Measurements from ENCODE around the gene CYLD.

CYLD gene

DNA sequence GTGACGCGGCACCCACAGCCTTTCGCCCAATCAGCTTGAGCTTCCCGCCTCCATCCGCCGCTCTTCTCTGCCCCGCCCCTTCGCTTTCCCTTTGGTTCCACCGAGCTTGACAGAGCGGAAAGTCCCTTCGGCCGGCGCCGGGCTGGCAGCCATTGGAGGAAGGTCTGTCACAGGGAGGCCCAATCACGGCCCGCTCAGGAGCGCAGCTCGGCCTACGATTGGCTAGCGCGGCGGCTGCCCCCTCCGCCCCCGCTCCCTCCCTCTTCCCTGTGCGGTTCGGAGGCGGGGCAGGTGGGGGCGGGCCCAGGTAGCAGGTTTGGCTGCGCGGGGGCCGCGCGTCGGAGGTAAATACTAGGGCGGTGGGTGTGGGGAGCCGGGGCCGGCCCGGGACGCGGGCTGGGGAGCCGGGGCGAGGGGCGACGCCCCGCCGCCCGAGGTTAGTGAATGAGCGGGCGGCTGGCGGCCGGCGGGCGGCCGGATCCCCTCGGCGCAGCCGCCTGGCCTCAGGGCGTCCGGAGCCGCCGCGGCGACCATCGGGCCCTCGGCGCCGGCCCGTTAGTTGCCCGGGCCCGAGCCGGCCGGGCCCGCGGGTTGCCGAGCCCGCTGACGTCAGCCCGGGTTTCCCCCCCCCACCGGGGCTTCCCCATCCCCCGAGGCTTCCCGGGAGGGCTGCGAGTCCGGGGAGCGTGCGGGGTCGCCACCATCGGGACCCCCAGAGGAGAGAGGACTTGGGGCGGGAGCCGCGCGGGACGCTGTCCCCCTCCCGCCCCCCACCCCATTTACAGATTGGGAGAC is at the start of gene CYLD:
TSS of gene CYLD (plus strand) at position 306 of the 795 bp plus-strand sequence. CDS start 7,613 bp downstream, outside the sequence.
- Histone ChIP-seq H3K27me3 (ENCODE audit: low read depth, low read length) (no peaks in the 10 kb centered on the region), H3K36me3 (ENCODE audit: control insufficient read depth in 1 of 2, insufficient read depth in 2 of 2, low read length in 2 of 2) (no peaks in the 10 kb centered on the region), H3K27ac (ENCODE audit: low read length) (peak within 1 kb of the TSS; percentile 79), H3K4me3 (ENCODE audit: low read depth in 1 of 2, low read length in 2 of 2) (peak within 1 kb of the TSS; percentile 81 to 82), H3K9me3 (ENCODE audit: control insufficient read depth in 1 of 2, low read length in 2 of 2) (no peaks in the 10 kb centered on the region), H3K4me1 (ENCODE audit: control insufficient read depth in 1 of 2, insufficient read depth in 2 of 2, low read length in 2 of 2) (peaks cover 0 to 24% of the 10 kb centered on the region in 2 donors)

DNA sequence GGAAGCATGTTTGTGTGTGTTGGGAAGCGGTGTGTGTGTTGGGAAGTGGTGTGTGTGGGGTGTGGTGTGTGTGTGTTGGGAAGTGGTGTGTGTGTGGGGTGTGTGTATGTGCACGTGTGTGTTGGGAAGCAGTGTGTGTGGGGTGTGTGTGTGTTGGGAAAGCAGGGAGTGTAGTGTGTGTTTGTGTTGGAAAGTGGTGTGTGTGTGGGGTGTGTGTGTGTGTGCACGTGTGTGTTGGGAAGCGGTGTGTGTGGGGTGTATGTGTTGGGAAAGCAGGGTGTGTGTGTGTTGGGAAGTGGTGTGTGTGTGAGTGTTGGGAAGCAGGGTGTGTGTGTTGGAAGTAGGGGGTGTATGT is 49.3 kb upstream of the CYLD start:
- H3K36me3 ChIP-seq (ENCODE audit: control insufficient read depth in 1 of 2, insufficient read depth in 2 of 2, low read length in 2 of 2): no peaks in the 10 kb centered on the region
- no peak overlapping the region for H3K27ac ChIP-seq (ENCODE audit: low read length)
- H3K27me3 ChIP-seq (ENCODE audit: low read depth, low read length): no peaks in the 10 kb centered on the region
- H3K4me3 ChIP-seq (ENCODE audit: low read depth in 1 of 2, low read length in 2 of 2): no peak overlapping the region
- peaks cover 7 to 29% of the 10 kb centered on the region in 2 donors for H3K4me1 ChIP-seq (ENCODE audit: control insufficient read depth in 1 of 2, insufficient read depth in 2 of 2, low read length in 2 of 2)
- no peaks in the 10 kb centered on the region for H3K9me3 ChIP-seq (ENCODE audit: control insufficient read depth in 1 of 2, low read length in 2 of 2)

- Histone ChIP-seq H3K9me3 (ENCODE audit: control insufficient read depth in 1 of 2, low read length in 2 of 2) (no peaks in the 10 kb centered on the region), H3K4me1 (ENCODE audit: control insufficient read depth in 1 of 2, insufficient read depth in 2 of 2, low read length in 2 of 2) (peaks cover 7 to 35% of the 10 kb centered on the region in 2 donors), H3K27ac (ENCODE audit: low read length) (no peak within 1 kb of the TSS), H3K4me3 (ENCODE audit: low read depth in 1 of 2, low read length in 2 of 2) (peak within 1 kb of the TSS; percentile 47 to 62), H3K27me3 (ENCODE audit: low read depth, low read length) (no peaks in the 10 kb centered on the region), H3K36me3 (ENCODE audit: control insufficient read depth in 1 of 2, insufficient read depth in 2 of 2, low read length in 2 of 2) (no peaks in the 10 kb centered on the region)
Observed at GRCh38 chr16:50692999-50693781, 48.7 kb upstream of the CYLD start, which contains the start of gene NOD2. Gene NOD2, plus strand, starts transcription at chr16:50693606. Its CDS starts 5,890 bp downstream, at chr16:50699496.

DNA sequence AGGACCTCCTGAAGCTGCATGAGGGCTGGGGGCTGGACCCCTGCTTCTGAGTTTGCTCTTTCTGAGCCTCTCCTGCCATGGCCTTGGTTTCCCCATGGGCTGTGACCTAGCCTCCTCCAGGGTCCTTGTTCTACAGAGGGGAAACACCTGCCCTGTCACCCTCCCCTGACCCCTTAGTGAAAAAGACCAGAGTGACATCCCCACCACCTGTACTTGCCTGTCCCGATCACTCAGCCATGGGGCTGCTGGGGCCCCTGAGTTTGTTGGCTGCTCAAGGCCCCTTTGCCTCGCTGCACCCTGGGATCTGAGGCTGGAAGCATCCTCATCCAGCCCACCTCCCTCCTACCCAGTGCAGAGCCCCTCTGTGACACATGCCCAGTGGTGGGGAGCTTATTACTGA is 47.7 kb upstream of the CYLD start:
- no peak overlapping the region for H3K27ac ChIP-seq (ENCODE audit: low read length)
- H3K36me3 ChIP-seq (ENCODE audit: control insufficient read depth in 1 of 2, insufficient read depth in 2 of 2, low read length in 2 of 2): no peaks in the 10 kb centered on the region
- H3K4me3 ChIP-seq (ENCODE audit: low read depth in 1 of 2, low read length in 2 of 2): peak overlapping the region; percentile 47 to 62
- peaks cover 7 to 35% of the 10 kb centered on the region in 2 donors for H3K4me1 ChIP-seq (ENCODE audit: control insufficient read depth in 1 of 2, insufficient read depth in 2 of 2, low read length in 2 of 2)
- H3K9me3 ChIP-seq (ENCODE audit: control insufficient read depth in 1 of 2, low read length in 2 of 2): no peaks in the 10 kb centered on the region
- H3K27me3 ChIP-seq (ENCODE audit: low read depth, low read length): no peaks in the 10 kb centered on the region

- H3K27ac ChIP-seq (ENCODE audit: low read length): peak overlapping the region; percentile 1
- H3K4me3 ChIP-seq (ENCODE audit: low read depth in 1 of 2, low read length in 2 of 2): no peak overlapping the region
- no peaks in the 10 kb centered on the region for H3K9me3 ChIP-seq (ENCODE audit: control insufficient read depth in 1 of 2, low read length in 2 of 2)
- H3K36me3 ChIP-seq (ENCODE audit: control insufficient read depth in 1 of 2, insufficient read depth in 2 of 2, low read length in 2 of 2): no peaks in the 10 kb centered on the region
- peaks cover 7 to 35% of the 10 kb centered on the region in 2 donors for H3K4me1 ChIP-seq (ENCODE audit: control insufficient read depth in 1 of 2, insufficient read depth in 2 of 2, low read length in 2 of 2)
- H3K27me3 ChIP-seq (ENCODE audit: low read depth, low read length): no peaks in the 10 kb centered on the region
Observed at GRCh38 chr16:50695017-50696000, 46.6 kb upstream of the CYLD start.

GRCh38 chr16:50696126-50696525 is 45.8 kb upstream of the CYLD start:
- Histone ChIP-seq H3K27me3 (ENCODE audit: low read depth, low read length) (no peaks in the 10 kb centered on the region), H3K9me3 (ENCODE audit: control insufficient read depth in 1 of 2, low read length in 2 of 2) (no peaks in the 10 kb centered on the region), H3K4me1 (ENCODE audit: control insufficient read depth in 1 of 2, insufficient read depth in 2 of 2, low read length in 2 of 2) (peaks cover 7 to 35% of the 10 kb centered on the region in 2 donors), H3K27ac (ENCODE audit: low read length) (no peak overlapping the region), H3K4me3 (ENCODE audit: low read depth in 1 of 2, low read length in 2 of 2) (no peak overlapping the region), H3K36me3 (ENCODE audit: control insufficient read depth in 1 of 2, insufficient read depth in 2 of 2, low read length in 2 of 2) (no peaks in the 10 kb centered on the region)

DNA sequence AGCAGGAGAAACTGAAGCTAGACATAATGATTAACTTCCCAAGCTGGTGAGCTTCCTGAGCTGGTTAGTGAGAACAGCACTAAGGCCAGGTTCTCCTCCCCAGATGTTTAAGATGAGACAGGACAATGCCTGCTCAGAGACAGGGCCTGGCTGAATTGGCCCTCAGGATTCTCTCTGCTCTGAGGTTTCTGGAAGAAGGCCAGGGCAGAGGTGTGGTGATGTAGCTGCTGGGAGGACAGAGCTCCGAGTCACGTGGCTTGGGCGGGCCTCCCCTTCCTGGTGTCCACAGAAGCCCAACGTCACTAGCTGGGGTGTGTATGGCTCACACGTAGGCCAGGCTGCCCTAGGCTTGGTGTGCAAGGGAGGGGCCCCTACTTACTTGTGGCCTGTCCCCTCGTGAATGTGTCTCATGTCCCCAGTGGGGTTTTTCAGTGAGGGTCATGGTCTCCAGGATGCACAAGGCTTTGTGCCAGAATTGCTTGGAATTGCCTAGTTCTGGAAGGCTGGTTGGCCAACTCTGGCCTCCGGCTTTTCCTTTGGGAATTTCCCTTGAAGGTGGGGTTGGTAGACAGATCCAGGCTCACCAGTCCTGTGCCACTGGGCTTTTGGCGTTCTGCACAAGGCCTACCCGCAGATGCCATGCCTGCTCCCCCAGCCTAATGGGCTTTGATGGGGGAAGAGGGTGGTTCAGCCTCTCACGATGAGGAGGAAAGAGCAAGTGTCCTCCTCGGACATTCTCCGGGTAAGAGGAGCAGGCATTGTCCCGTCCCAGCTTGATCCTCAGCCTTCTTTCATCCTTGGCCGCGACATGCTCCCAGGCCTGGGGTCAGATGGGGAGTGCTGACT is 45.1 kb upstream of the CYLD start:
- Histone ChIP-seq H3K4me1 (ENCODE audit: control insufficient read depth in 1 of 2, insufficient read depth in 2 of 2, low read length in 2 of 2) (peaks cover 7 to 35% of the 10 kb centered on the region in 2 donors), H3K27ac (ENCODE audit: low read length) (peak overlapping the region; percentile 69), H3K36me3 (ENCODE audit: control insufficient read depth in 1 of 2, insufficient read depth in 2 of 2, low read length in 2 of 2) (no peaks in the 10 kb centered on the region), H3K9me3 (ENCODE audit: control insufficient read depth in 1 of 2, low read length in 2 of 2) (no peaks in the 10 kb centered on the region), H3K4me3 (ENCODE audit: low read depth in 1 of 2, low read length in 2 of 2) (no peak overlapping the region), H3K27me3 (ENCODE audit: low read depth, low read length) (no peaks in the 10 kb centered on the region)

DNA sequence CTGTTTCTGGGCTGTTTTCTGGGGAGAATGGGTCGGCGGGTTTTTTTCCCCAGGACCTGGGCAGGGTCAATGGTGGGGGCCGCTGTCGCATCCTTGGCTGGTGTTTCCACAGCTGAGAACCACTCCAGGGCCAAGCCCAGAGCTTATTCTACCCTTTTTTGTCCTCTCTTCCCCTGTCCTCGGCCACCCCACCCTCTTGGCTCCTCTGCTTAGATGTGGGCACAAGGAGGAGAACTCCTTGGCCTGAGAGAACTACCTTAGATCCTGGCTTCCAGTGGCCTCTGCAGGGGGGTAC is 44.5 kb upstream of the CYLD start:
- peaks cover 7 to 35% of the 10 kb centered on the region in 2 donors for H3K4me1 ChIP-seq (ENCODE audit: control insufficient read depth in 1 of 2, insufficient read depth in 2 of 2, low read length in 2 of 2)
- H3K27me3 ChIP-seq (ENCODE audit: low read depth, low read length): no peaks in the 10 kb centered on the region
- peak overlapping the region; percentile 69 for H3K27ac ChIP-seq (ENCODE audit: low read length)
- no peaks in the 10 kb centered on the region for H3K36me3 ChIP-seq (ENCODE audit: control insufficient read depth in 1 of 2, insufficient read depth in 2 of 2, low read length in 2 of 2)
- H3K9me3 ChIP-seq (ENCODE audit: control insufficient read depth in 1 of 2, low read length in 2 of 2): no peaks in the 10 kb centered on the region
- H3K4me3 ChIP-seq (ENCODE audit: low read depth in 1 of 2, low read length in 2 of 2): peak overlapping the region; percentile 52 to 66

- Histone ChIP-seq H3K27ac (ENCODE audit: low read length) (peak overlapping the region; percentile 69), H3K4me3 (ENCODE audit: low read depth in 1 of 2, low read length in 2 of 2) (peak overlapping the region; percentile 52 to 66), H3K4me1 (ENCODE audit: control insufficient read depth in 1 of 2, insufficient read depth in 2 of 2, low read length in 2 of 2) (peaks cover 7 to 35% of the 10 kb centered on the region in 2 donors)
Observed at GRCh38 chr16:50697881-50698767, 43.8 kb upstream of the CYLD start.

More at GRCh38 chr16:50697881-50698767, 43.8 kb upstream of the CYLD start:
- no peaks in the 10 kb centered on the region for H3K27me3 ChIP-seq (ENCODE audit: low read depth, low read length)
- no peaks in the 10 kb centered on the region for H3K36me3 ChIP-seq (ENCODE audit: control insufficient read depth in 1 of 2, insufficient read depth in 2 of 2, low read length in 2 of 2)
- no peaks in the 10 kb centered on the region for H3K9me3 ChIP-seq (ENCODE audit: control insufficient read depth in 1 of 2, low read length in 2 of 2)
